ENCODE measurements around the gene WDR38.

The WDR38 gene

DNA sequence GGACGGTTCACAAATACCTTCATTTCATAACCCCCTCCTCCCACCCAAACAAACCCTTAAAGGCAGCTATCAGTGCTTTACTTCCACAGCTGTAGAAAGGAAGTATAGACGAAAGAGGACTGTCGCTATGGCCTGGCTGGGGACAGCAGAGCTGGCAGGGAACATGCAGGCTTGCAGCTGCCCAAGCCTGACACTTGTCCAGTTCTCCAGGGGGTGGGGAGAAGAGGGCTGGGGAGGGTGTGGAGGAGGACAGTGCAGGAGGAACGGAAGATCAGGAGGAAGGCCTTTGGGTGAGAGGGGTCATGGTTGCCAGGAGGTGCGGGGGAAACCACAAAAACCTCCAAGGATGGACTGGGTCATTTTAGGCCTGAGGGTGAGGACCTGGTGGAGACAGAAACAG lies 34.6 kb downstream of the WDR38 start:
- Histone ChIP-seq H3K9ac (ENCODE audit: insufficient read length) (no peak overlapping the region), H3K36me3 (ENCODE audit: insufficient read depth, low read length) (peaks cover 8% of the 10 kb centered on the region; the same call in 1 of the 2 replicates), H3K4me3 (no peak overlapping the region), H3K9me3 (ENCODE audit: low read depth, low read length) (no peaks in the 10 kb centered on the region), H3K27ac (no peak overlapping the region)
- DNase-seq (ENCODE audit: low read depth, low spot score) = no peak
- no peak for TF ChIP-seq EZH2 (IDR thresholded peaks at IDR 0.05)
- no peak for TF ChIP-seq FOXP2 (optimal IDR thresholded peaks at IDR 0.05; ENCODE audit: control extremely low read depth, extremely low read length, insufficient read depth)
- TF ChIP-seq POLR2AphosphoS5 (IDR thresholded peaks at IDR 0.05; ENCODE audit: borderline replicate concordance, low read depth, low read length) = no peak

DNA sequence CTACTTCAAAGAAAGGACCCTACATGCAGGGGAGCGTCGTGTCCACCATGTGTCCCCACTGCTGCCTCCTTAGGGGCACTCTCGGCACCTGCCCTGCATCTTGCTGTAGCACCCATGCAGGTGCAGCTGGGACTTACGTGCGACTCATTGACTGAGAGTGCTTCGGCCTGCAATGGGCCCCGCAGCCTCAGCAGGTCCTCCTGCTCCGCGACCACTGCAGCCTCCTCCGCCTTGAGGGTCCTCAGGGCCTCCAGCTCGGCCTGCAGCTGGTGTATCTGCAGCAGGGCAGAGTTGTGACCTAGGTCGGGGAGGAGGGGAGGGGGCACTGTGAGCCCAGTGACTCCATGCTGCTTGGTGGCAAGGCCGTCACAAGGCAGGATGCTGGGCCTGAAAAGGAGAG lies 35.7 kb downstream of the WDR38 start:
- Histone ChIP-seq H3K9me3 (ENCODE audit: low read depth, low read length) (no peaks in the 10 kb centered on the region), H3K27ac (no peak overlapping the region), H3K9ac (ENCODE audit: insufficient read length) (no peak overlapping the region), H3K36me3 (ENCODE audit: insufficient read depth, low read length) (peaks cover 18% of the 10 kb centered on the region; the same call in 1 of the 2 replicates), H3K4me3 (no peak overlapping the region)
- no peak for DNase-seq (ENCODE audit: low read depth, low spot score)
- TF ChIP-seq FOXP2 (optimal IDR thresholded peaks at IDR 0.05; ENCODE audit: control extremely low read depth, extremely low read length, insufficient read depth) (no peak), EZH2 (IDR thresholded peaks at IDR 0.05) (no peak), POLR2AphosphoS5 (IDR thresholded peaks at IDR 0.05; ENCODE audit: borderline replicate concordance, low read depth, low read length) (no peak)

DNA sequence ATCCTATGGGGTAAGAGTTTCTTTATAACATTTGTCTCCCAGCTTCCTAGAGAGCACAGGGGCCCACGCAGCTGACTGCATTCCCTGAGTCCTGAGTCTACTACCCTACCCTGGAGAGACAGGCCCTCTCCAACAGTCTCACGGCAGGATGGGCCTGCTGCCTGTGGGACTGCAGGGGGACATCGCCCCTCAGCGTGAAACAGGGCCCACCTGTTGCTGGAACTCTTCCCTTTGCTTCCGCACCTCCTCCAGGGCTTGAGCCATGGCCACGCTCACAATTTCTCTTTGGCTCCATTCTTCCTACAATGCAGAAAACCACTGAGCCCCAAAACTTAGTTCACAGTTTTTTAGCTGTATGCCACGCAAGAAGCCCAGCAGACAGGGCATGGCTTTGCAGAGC lies 36.9 kb downstream of the WDR38 start:
- no peak overlapping the region for H3K4me3 ChIP-seq
- no peak for TF ChIP-seq POLR2AphosphoS5 (IDR thresholded peaks at IDR 0.05; ENCODE audit: borderline replicate concordance, low read depth, low read length)
- TF ChIP-seq EZH2 (IDR thresholded peaks at IDR 0.05) = no peak
- TF ChIP-seq FOXP2 (optimal IDR thresholded peaks at IDR 0.05; ENCODE audit: control extremely low read depth, extremely low read length, insufficient read depth) = no peak
- no peaks in the 10 kb centered on the region for H3K9me3 ChIP-seq (ENCODE audit: low read depth, low read length)
- DNase-seq (ENCODE audit: low read depth, low spot score) = no peak
- H3K36me3 ChIP-seq (ENCODE audit: insufficient read depth, low read length) = peaks cover 21% of the 10 kb centered on the region; the same call in 1 of the 2 replicates
- no peak overlapping the region for H3K27ac ChIP-seq
- no peak overlapping the region for H3K9ac ChIP-seq (ENCODE audit: insufficient read length)

DNA sequence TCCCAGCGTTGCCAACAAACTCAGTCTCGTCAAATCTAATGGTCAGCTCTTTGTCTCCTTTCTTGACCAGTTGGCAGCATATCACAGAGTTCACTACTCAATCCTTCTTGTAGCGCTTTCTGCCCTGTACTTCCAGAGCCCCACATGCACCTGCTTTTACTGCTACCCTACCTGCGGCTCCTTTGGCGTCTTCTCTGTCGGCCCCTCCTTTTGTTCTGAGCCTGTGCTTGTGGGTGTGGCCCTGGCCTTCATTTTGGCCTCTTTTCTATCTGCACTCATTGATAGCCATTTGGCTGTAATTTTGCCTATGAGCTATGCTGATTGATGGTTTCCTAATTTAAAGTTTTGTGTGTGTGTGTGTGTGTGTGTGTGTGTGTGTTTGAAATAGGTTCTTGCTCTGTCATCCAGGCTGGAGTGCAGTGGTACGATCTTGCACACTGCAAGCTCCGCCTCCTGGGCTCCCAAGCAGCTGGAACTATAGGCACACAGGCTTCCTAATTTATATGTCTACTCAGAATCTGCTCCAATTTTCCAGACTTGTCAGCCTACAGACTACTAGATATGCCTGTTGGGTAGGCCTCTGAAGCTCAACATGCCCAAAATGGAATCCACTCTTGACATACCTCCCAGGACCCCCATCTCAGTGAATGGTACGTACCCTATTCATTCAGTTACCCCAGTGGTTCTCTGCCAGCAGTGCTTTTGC lies 40.9 kb downstream of the WDR38 start:
- peak overlapping the region; percentile 58; the same call in 1 of the 2 replicates for H3K27ac ChIP-seq
- H3K9me3 ChIP-seq (ENCODE audit: low read depth, low read length) = no peaks in the 10 kb centered on the region
- H3K36me3 ChIP-seq (ENCODE audit: insufficient read depth, low read length) = peaks cover 21% of the 10 kb centered on the region; the same call in 1 of the 2 replicates
- H3K4me3 ChIP-seq = 0 out of 2 replicates have a peak overlapping the region, but pooled peaks have one; percentile 10
- no peak for TF ChIP-seq POLR2AphosphoS5 (IDR thresholded peaks at IDR 0.05; ENCODE audit: borderline replicate concordance, low read depth, low read length)
- TF ChIP-seq FOXP2 (optimal IDR thresholded peaks at IDR 0.05; ENCODE audit: control extremely low read depth, extremely low read length, insufficient read depth) = no peak
- no peak for TF ChIP-seq EZH2 (IDR thresholded peaks at IDR 0.05)
- H3K9ac ChIP-seq (ENCODE audit: insufficient read length) = no peak overlapping the region
- no peak for DNase-seq (ENCODE audit: low read depth, low spot score)

DNA sequence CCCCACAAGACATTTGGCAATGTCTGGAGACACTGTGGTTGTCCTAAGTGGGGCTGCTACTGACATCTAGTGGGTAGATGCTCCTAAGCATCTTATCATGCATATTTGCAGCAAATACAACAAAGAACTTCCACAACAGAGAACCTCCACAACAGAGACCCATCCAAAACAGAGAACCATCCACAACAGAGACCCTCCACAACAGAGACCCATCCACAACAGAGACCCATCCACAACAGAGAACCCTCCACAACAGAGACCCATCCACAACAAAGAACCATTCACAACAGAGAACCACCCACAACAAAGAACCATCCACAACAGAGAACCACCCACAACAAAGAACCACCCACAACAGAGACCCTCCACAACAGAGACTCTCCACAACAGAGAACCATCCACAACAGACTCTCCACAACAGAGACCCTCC lies 41.5 kb downstream of the WDR38 start:
- Histone ChIP-seq H3K27ac (0 out of 2 replicates have a peak overlapping the region, but pooled peaks have one; percentile 51), H3K9me3 (ENCODE audit: low read depth, low read length) (no peaks in the 10 kb centered on the region), H3K9ac (ENCODE audit: insufficient read length) (peak overlapping the region; percentile 46), H3K36me3 (ENCODE audit: insufficient read depth, low read length) (peaks cover 18% of the 10 kb centered on the region; the same call in 1 of the 2 replicates), H3K4me3 (0 out of 2 replicates have a peak overlapping the region, but pooled peaks have one; percentile 10)
- peak; percentile 40 for DNase-seq (ENCODE audit: low read depth, low spot score)
- TF ChIP-seq EZH2 (IDR thresholded peaks at IDR 0.05) (no peak), FOXP2 (optimal IDR thresholded peaks at IDR 0.05; ENCODE audit: control extremely low read depth, extremely low read length, insufficient read depth) (no peak), POLR2AphosphoS5 (IDR thresholded peaks at IDR 0.05; ENCODE audit: borderline replicate concordance, low read depth, low read length) (no peak)

DNA sequence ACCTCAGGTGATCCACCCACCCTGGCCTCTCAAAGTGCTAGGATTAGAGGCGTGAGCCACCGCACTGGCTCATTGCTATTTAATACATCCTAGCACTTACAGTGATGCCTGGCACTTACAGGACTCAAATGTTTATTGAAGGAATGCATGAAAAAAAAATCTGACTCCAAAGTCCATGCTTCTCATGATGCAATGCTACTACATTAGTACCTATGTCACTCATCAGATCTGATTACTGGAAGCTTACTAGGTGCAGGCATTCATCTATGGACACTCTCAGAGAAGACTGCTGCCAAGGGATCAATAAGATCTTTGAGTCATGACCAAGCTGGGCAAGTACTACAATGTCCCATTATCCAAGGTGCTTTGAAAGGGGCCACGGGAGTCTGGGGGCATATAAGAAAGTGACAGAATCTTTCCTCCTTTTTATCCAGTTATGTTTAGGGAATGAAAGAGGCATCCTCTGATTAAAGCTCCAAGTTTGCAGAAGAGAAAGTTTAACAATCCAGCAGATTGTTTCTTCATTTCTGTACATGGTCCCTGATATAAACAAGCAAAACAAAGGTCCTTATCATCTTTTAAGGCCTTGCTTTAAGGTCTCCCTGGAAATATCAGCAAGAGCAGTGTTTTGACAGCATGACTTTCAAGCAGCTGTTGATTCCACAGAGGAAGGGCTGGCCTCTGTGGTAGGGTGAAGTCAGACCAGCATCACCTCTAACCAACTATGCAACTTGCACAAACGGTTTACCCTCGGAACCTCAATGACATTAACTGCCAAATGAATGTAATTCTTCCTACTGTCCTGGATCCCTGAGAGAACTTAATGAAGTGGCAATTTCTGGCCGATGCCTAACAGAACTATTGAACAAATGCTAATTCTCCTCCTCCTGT lies 44.6 kb downstream of the WDR38 start:
- no peak overlapping the region for H3K27ac ChIP-seq
- TF ChIP-seq FOXP2 (optimal IDR thresholded peaks at IDR 0.05; ENCODE audit: control extremely low read depth, extremely low read length, insufficient read depth) (no peak), EZH2 (IDR thresholded peaks at IDR 0.05) (no peak), POLR2AphosphoS5 (IDR thresholded peaks at IDR 0.05; ENCODE audit: borderline replicate concordance, low read depth, low read length) (no peak)
- H3K9me3 ChIP-seq (ENCODE audit: low read depth, low read length) = no peaks in the 10 kb centered on the region
- DNase-seq (ENCODE audit: low read depth, low spot score) = no peak
- peaks cover 16% of the 10 kb centered on the region; the same call in 1 of the 2 replicates for H3K36me3 ChIP-seq (ENCODE audit: insufficient read depth, low read length)
- no peak overlapping the region for H3K9ac ChIP-seq (ENCODE audit: insufficient read length)
- no peak overlapping the region for H3K4me3 ChIP-seq

DNA sequence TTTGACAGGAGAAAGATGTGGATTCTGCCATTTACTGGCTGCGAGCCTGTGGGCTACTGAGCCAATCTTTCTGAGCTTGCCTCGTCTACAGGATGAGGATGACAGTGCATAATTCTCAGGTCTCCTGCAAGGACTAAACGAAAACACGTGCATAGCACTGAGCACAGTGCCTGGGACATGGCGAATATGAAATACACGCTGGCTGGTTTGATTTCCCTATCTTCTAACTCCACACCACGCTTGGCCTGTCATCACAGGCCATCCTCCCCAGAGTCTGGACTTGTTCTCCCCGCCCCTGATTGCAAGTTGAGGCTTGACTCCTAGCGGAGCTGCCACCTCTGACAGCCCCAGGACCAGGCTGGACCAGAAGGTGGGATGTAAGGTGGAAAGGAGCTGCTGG lies 46.6 kb downstream of the WDR38 start:
- no peak overlapping the region for H3K4me3 ChIP-seq
- H3K9ac ChIP-seq (ENCODE audit: insufficient read length) = no peak overlapping the region
- no peak for DNase-seq (ENCODE audit: low read depth, low spot score)
- no peak overlapping the region for H3K27ac ChIP-seq
- no peaks in the 10 kb centered on the region for H3K9me3 ChIP-seq (ENCODE audit: low read depth, low read length)
- H3K36me3 ChIP-seq (ENCODE audit: insufficient read depth, low read length) = peaks cover 4% of the 10 kb centered on the region; the same call in 1 of the 2 replicates
- no peak for TF ChIP-seq EZH2 (IDR thresholded peaks at IDR 0.05)
- no peak for TF ChIP-seq POLR2AphosphoS5 (IDR thresholded peaks at IDR 0.05; ENCODE audit: borderline replicate concordance, low read depth, low read length)
- no peak for TF ChIP-seq FOXP2 (optimal IDR thresholded peaks at IDR 0.05; ENCODE audit: control extremely low read depth, extremely low read length, insufficient read depth)

DNA sequence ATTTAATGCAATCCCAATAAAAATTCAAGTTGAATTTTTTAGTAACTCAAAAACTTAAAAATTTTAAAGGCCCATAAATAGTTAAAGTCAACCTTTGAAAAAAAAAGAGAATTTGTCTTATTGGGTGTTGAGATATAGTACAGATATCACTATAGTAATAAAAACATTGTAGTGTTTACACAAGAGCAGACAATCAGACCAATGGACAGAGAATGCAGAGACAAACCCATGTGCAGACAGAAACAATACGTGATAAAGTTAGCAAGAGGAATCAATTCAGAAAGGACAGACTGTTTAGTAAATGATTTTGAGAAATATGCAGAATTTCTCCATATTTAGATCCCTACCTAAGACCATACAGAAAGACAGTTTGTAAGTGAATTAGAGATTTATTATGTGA lies 53.7 kb downstream of the WDR38 start:
- H3K36me3 ChIP-seq (ENCODE audit: insufficient read depth, low read length) = no peaks in the 10 kb centered on the region; the same call in 1 of the 2 replicates
- DNase-seq (ENCODE audit: low read depth, low spot score) = no peak
- no peak overlapping the region for H3K4me3 ChIP-seq
- H3K27ac ChIP-seq = 0 out of 2 replicates have a peak overlapping the region, but pooled peaks have one; percentile 36
- no peak overlapping the region for H3K9ac ChIP-seq (ENCODE audit: insufficient read length)
- no peaks in the 10 kb centered on the region for H3K9me3 ChIP-seq (ENCODE audit: low read depth, low read length)
- no peak for TF ChIP-seq FOXP2 (optimal IDR thresholded peaks at IDR 0.05; ENCODE audit: control extremely low read depth, extremely low read length, insufficient read depth)
- no peak for TF ChIP-seq POLR2AphosphoS5 (IDR thresholded peaks at IDR 0.05; ENCODE audit: borderline replicate concordance, low read depth, low read length)
- no peak for TF ChIP-seq EZH2 (IDR thresholded peaks at IDR 0.05)

Measured in SK-N-MC (cell line).